CD4-positive, alpha-beta T cell treated with Interleukin-15 for 1 hour (primary cell): ENCODE results near the gene DOCK7.
"Not testable (repeated sequence)": the region's sequence is repeated elsewhere in the genome, so short reads cannot be mapped to it uniquely, and the experiment has no call there.

Experiments
- DNase-seq: peaks from one replicate; pipeline ENCODE4 v3.0.0-alpha.2; 2020

Gene DOCK7

DNA sequence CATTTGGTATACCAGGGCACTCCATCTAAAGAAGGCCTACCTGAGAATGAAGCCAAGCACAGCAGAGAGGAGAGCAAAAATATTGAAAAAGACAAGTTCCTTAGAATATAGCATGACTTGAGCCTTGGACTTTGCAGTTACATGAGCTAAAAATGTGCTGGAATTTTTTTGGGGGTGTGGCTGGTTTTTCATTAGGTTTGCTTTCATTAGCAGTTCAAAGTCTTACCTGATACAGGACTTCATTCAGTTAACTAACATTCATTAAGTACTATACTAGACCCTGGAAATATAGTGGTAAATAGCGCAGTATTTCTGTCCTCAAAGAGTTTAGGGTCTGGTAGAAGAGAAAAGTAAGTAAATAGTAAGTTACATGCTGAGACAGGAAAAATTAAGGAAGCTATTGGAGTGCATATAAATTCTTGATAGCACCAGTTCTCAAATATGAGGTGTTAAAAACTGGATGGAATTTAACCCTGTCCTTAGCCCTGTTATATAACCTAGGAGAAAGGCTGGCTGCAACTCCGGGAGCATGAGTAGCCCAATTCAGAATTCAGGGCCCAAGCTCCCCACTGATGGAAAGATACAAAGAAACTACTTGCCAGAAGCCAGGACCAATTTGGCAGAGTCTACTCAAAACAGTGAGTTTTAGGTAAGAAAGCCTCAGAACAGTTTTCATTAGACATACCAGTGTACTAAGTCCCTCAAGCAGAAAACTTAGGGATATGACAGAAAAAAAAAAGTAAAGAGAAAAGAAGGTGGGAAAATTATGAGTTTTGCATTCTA lies 3.1 kb upstream of the DOCK7 start:
- DNase-seq, result no peak

- DNase-seq, result no peak
Observed at GRCh38 chr1:62689524-62689923, 1.3 kb upstream of the DOCK7 start.

DNA sequence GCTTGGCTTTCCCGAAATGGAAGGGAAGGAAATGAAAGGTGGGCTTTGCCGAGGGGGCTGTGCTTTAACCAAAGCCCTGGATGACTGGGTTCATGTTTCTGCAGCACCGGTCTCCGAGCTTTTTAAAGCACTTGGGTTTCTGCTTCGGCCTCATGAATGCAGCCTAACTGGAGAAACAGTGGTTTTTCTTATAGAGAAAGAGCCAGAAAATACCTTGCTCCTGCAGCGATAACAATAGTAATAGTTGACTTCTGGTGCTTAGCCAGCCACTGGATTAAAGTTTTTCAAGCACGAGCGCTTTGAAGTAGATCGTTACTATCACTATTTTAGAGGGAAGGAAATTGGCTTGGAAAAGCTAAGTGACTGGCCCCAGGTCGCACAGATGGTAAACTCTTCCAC lies 500 bp upstream of the DOCK7 start:
- no peak for DNase-seq

GRCh38 chr1:62687421-62687902 lies 724 bp downstream of the DOCK7 start:
- no peak for DNase-seq

GRCh38 chr1:62686822-62687221 lies 1.4 kb downstream of the DOCK7 start:
- DNase-seq, result no peak

DNA sequence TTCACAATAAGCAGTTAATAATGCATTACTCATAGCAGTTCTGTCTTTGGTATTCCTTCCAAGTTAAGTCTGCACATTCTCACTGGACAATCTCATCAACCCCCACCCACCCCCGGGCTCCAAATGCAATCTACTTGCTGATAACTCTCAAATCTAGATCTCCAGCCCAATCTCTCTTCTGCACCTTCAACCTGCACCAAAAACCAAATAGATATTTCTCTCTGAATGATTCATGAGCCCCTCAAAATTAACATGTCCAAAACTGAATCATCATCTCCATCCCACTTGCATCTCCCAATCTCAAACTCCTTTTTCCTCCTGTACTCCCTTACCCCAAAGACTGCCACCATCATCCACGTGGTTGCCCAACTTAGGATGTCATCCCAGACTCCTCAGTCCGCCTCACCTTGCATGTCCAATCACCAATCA lies 2.7 kb downstream of the DOCK7 start:
- no peak for DNase-seq

- DNase-seq, result no peak
Observed at GRCh38 chr1:62682531-62682930, 5.7 kb downstream of the DOCK7 start.

DNA sequence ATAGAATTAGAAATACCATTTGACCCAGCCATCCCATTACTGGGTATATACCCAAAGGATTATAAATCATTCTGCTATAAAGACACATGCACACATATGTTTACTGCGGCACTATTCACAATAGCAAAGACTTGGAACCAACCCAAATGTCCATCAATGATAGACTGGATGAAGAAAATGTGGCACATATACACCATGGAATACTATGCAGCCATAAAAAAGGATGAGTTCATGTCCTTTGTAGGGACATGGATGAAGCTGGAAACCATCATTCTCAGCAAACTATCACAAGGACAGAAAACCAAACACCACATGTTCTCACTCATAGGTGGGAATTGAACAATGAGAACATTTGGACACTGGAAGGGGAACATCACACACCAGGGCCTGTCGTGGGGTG lies 7.2 kb downstream of the DOCK7 start:
- DNase-seq, result not testable (repeated sequence)

DNA sequence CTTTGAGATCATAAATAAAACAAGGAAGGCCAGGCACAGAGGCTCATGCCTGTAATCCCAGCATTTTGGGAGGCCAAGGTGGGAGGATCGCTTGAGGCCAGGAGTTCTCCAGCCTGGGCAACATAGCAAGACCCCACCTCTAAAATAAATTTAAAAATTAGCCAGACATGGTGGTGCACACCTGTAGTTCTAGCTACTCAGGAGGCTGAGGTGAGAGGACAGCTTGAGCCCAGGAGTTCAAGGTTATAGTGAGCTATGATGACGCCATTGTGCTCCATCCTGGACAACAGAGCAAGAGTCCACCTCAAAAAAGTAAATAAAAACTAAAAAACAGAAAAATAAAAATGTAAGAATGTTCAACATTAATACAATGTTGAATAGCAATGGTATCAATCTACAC lies 10.4 kb downstream of the DOCK7 start:
- not testable (repeated sequence) for DNase-seq

DNA sequence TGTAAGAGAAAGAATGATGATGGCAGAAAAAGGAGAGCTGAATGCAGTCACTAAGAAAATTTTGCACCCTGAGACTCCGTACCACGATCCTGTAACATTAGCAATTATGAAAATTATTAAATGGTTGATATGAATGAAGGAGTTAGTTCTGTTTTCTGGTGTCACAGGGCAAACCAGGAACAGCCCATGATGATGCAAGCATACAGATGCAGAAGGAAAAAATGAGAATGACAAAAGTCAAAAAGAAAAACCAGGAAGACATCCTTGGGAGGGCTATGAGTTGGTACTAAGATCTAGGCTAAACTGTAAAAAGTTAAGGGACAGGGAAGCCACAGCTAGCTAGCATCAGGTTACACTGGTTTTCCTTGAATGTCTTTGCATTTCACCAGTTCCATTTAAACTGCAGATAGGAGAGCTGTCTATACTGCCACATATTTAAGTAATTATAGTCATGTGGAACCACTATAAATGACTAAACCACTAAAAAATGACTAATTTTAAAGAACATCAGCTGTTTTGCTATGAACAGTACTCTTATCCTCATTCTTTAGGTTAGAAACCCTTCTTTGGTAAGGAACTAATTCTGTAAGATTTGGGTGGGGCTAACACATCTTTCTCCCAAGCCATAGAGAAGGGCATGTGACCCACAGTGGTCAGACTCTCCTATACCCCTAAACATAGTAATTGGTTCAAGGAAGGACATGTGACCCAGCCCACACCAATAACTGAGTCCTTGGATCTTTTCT lies 11.4 kb downstream of the DOCK7 start:
- DNase-seq, result no peak

- DNase-seq, result no peak
Observed at GRCh38 chr1:62673629-62674028, 14.6 kb downstream of the DOCK7 start.

GRCh38 chr1:62672029-62672428 lies 16.2 kb downstream of the DOCK7 start:
- no peak for DNase-seq

- no peak for DNase-seq
Observed at GRCh38 chr1:62654744-62655143, 33.4 kb downstream of the DOCK7 start.

DNA sequence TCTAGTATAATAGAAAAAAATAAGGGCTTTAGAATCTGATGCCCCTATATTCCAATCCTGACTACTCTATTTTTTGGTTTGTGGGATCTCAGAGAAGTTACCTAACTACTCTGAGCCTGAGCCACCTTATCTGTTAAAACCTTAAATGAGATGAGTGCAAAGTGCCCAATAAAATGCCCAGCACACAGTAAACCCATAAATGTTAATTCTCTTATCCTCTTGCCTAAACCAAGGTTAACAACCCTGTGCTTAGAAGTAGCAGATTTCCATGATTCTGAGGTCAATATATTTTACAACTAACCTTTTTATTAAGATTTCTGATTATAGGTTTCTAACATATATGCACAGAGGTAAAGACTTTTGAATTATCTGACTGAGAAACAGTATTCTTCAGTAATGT lies 35.8 kb downstream of the DOCK7 start:
- no peak for DNase-seq

DNA sequence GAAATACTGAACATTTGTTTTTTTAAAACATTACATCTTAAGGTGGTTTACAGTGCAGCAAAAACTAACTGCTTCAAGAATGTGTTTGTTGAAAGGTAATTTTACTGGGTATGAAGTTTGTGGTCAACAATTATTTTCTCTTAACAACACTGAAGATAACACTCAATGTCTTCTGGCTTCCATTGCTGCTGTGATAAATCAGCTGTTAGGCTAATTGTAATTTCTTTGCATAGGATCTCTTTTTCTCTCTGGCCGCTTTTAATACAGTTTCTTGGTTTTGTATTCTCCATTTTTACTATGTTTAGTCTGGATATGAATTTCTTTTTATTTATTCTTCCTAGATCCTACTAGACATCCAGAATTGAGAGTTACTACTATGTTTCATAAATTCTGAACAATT lies 44.9 kb downstream of the DOCK7 start:
- no peak for DNase-seq

- no peak for DNase-seq
Observed at GRCh38 chr1:62637392-62638105, 50.6 kb downstream of the DOCK7 start.

GRCh38 chr1:62628506-62628905 lies 59.7 kb downstream of the DOCK7 start:
- no peak for DNase-seq

DNA sequence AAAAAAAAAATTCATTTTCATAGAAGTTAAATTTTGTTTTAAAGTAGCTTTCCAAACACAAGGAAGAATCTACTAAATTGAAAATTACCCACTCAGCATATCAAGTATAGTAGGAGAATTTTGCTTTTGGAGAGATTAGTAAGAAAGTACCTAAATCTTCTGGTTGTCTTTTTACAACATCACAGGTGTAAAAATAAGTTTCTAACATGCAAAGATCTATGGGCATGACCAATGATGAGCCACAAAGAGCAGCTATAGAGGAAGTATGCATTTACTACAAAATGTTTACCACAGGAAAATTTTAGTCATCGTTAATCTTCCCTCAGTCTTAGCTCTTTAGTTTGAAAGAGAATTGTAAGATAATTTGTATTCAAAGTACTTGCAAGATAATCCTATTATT lies 62.8 kb downstream of the DOCK7 start:
- DNase-seq, result no peak

- DNase-seq, result no peak
Observed at GRCh38 chr1:62621907-62622306, 66.3 kb downstream of the DOCK7 start.

DNA sequence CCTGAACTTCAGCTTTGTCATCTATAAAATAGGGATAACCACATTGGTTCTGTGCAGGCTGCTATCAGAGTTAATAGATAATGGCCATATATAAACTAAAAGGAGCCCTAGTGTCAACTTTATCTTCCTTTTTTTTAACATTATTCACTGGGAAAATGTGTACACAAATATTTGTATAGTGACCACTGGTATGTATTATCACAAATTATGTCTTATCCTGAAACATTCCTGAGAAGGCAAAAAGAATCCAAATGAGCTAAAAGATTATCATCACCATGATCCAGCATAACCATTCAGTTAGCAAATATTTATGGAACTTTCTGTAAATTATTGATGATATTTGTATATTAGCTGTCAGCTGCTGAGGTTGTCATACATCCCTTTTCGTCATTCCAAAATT lies 74.3 kb downstream of the DOCK7 start:
- no peak for DNase-seq

- no peak for DNase-seq
Observed at GRCh38 chr1:62613325-62613727, 74.9 kb downstream of the DOCK7 start.

DNA sequence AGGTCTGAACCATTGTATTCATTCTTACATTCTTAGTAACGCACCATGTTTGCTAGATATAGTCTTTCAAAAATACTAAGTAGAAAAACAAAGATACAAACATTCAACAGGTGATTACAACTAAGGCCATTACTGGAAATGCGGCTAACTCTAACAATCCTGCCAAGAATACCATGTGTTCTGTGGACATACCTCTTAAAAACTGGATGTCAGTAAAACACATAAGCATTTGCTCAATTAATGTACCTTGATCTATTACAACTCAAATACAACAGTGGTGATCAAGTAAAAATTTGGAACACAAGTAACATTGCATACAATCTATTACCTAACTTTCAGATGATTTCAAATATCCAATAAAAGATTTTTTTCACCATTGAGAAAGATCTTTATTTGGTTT lies 75.4 kb downstream of the DOCK7 start:
- DNase-seq, result no peak

DNA sequence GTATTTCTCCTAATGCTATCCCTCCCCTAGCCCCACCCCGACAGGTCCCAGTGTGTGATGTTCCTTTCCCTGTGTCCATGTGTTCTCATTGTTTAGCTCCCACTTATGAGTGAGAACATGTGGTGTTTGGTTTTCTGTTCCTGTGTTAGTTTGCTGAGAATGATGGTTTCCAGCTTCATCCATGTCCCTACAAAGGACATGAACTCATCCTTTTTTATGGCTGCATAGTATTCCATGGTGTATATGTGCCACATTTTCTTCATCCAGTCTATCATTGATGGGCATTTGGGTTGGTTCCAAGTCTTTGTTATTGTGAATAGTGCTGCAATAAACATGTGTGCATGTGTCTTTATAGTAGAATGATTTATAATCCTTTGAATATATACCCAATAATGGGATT lies 77.6 kb downstream of the DOCK7 start:
- DNase-seq, result not testable (repeated sequence)

GRCh38 chr1:62608905-62609304 lies 79.3 kb downstream of the DOCK7 start:
- DNase-seq, result no peak
